ENCODE data around the gene PAPLN.

Gene PAPLN

GRCh38 chr14:73311708-73312030, 74.4 kb downstream of the PAPLN start:
- intact Hi-C loops (cut with DNase I), result no loop called here
- no peak for DNase-seq

GRCh38 chr14:73312687-73313086, 75.4 kb downstream of the PAPLN start:
- no peak for DNase-seq
- intact Hi-C loops (cut with DNase I), result no loop called here

GRCh38 chr14:73313151-73313550, 75.8 kb downstream of the PAPLN start:
- intact Hi-C loops (cut with DNase I), result no loop called here
- DNase-seq, result no peak

GRCh38 chr14:73323896-73324399, 86.6 kb downstream of the PAPLN start:
- intact Hi-C loops (cut with DNase I), result no loop called here
- DNase-seq, result no peak

All from head of caudate nucleus (tissue), 42 donors.